Fibroblast of skin of back (primary cell): ENCODE data around the gene LSM7. TPM values are rescaled to one million over a fixed set of nuclear protein-coding genes. Genes with fewer than 3 reads are reported as not detected.

Experiments used
- DNase-seq: peaks from one replicate; pipeline ENCODE4 v3.0.0-alpha.2; 2013
- polyA plus RNA-seq, 2 experiments: library from polyadenylated mRNA; unstranded; fragments of 120-200 nt; gene quantifications; one replicate each; pipeline ENCODE4 v1.2.1, GENCODE V29; 2013; ENCODE audit not compliant: insufficient read length in 2 of 2

Gene LSM7
- polyA plus RNA-seq (2013, experiment 1 of 2; ENCODE audit: insufficient read length): 106 TPM
- 81.3 TPM for polyA plus RNA-seq (2013, experiment 2 of 2; ENCODE audit: insufficient read length)

- peak; percentile 88 for DNase-seq
Measured at GRCh38 chr19:2328401-2329148, at the start of gene LSM7, which contains the start of gene SPPL2B. LSM7 (minus strand) TSS chr19:2328586; CDS start chr19:2328566, 20 bp downstream. SPPL2B (plus strand) TSS chr19:2328684; CDS start chr19:2328710, 26 bp downstream.

- no peak for DNase-seq
Measured at GRCh38 chr19:2376784-2377519, 48.6 kb upstream of the LSM7 start.

GRCh38 chr19:2375353-2376121, 47.2 kb upstream of the LSM7 start:
- DNase-seq: no peak

GRCh38 chr19:2374808-2375207, 46.4 kb upstream of the LSM7 start:
- DNase-seq: peak; percentile 18

- DNase-seq: no peak
Measured at GRCh38 chr19:2372076-2372612, 43.8 kb upstream of the LSM7 start.

- peak; percentile 81 for DNase-seq
Measured at GRCh38 chr19:2371656-2372055, 43.3 kb upstream of the LSM7 start.

GRCh38 chr19:2365201-2365970, 37.0 kb upstream of the LSM7 start:
- DNase-seq: no peak

- DNase-seq: no peak
Measured at GRCh38 chr19:2363419-2363818, 35.0 kb upstream of the LSM7 start.

- no peak for DNase-seq
Measured at GRCh38 chr19:2362970-2363300, 34.5 kb upstream of the LSM7 start.

- no peak for DNase-seq
Measured at GRCh38 chr19:2362046-2362969, 33.9 kb upstream of the LSM7 start.

GRCh38 chr19:2361246-2362045, 33.1 kb upstream of the LSM7 start:
- no peak for DNase-seq

GRCh38 chr19:2360833-2361232, 32.4 kb upstream of the LSM7 start:
- DNase-seq: no peak

- no peak for DNase-seq
Measured at GRCh38 chr19:2359992-2360685, 31.8 kb upstream of the LSM7 start, which contains the start of gene TMPRSS9. TMPRSS9 (plus strand) TSS chr19:2360265; CDS start chr19:2389786, 29,521 bp downstream.

- DNase-seq: no peak
Measured at GRCh38 chr19:2358548-2359173, 30.3 kb upstream of the LSM7 start.

GRCh38 chr19:2357279-2358206, 29.2 kb upstream of the LSM7 start:
- no peak for DNase-seq

GRCh38 chr19:2356036-2356646, 27.8 kb upstream of the LSM7 start:
- no peak for DNase-seq
